ENCODE results near the gene LPCAT1.
A peak's percentile ranks its signal among the peaks of the same experiment; 100 is the strongest.
"Not testable (repeated sequence)": the region's sequence is repeated elsewhere in the genome, so short reads cannot be mapped to it uniquely, and the experiment has no call there.

The LPCAT1 gene

GRCh38 chr5:1440098-1440493 lies 83.7 kb downstream of the LPCAT1 start:
- no peak for DNase-seq

GRCh38 chr5:1439388-1440097 lies 84.2 kb downstream of the LPCAT1 start:
- no peak for DNase-seq

- DNase-seq, result no peak
Measured at GRCh38 chr5:1438871-1439270, 84.9 kb downstream of the LPCAT1 start.

- DNase-seq, result no peak
Measured at GRCh38 chr5:1437876-1438559, 85.7 kb downstream of the LPCAT1 start.

GRCh38 chr5:1437226-1437829 lies 86.4 kb downstream of the LPCAT1 start:
- no peak for DNase-seq

GRCh38 chr5:1436681-1437080 lies 87.1 kb downstream of the LPCAT1 start:
- no peak for DNase-seq

GRCh38 chr5:1436036-1436435 lies 87.7 kb downstream of the LPCAT1 start:
- DNase-seq, result no peak

- no peak for DNase-seq
Measured at GRCh38 chr5:1435369-1435768, 88.4 kb downstream of the LPCAT1 start.

- no peak for DNase-seq
Measured at GRCh38 chr5:1432296-1432695, 91.5 kb downstream of the LPCAT1 start.

GRCh38 chr5:1431896-1432295 lies 91.9 kb downstream of the LPCAT1 start:
- DNase-seq, result no peak

GRCh38 chr5:1431021-1431811 lies 92.5 kb downstream of the LPCAT1 start:
- DNase-seq, result peak in 1 of 2 experiments; percentile 0

- DNase-seq, result no peak
Measured at GRCh38 chr5:1430121-1430795, 93.5 kb downstream of the LPCAT1 start.

GRCh38 chr5:1429496-1429895 lies 94.3 kb downstream of the LPCAT1 start:
- DNase-seq, result no peak

GRCh38 chr5:1429066-1429465 lies 94.7 kb downstream of the LPCAT1 start:
- DNase-seq, result no peak

- no peak for DNase-seq
Measured at GRCh38 chr5:1428107-1428506, 95.7 kb downstream of the LPCAT1 start.

GRCh38 chr5:1424716-1425115 lies 99.0 kb downstream of the LPCAT1 start:
- DNase-seq, result no peak

- no peak for DNase-seq
Measured at GRCh38 chr5:1423901-1424603, 99.7 kb downstream of the LPCAT1 start.

- not testable (repeated sequence) for DNase-seq
Measured at GRCh38 chr5:1422522-1422921, 101.2 kb downstream of the LPCAT1 start.

- DNase-seq, result no peak
Measured at GRCh38 chr5:1421521-1422341, 102.0 kb downstream of the LPCAT1 start.

- no peak for DNase-seq
Measured at GRCh38 chr5:1420211-1421195, 103.3 kb downstream of the LPCAT1 start.

Measured in stimulated activated CD4-positive, alpha-beta T cell treated with anti-CD3 and anti-CD28 coated beads, Interleukin-4, amount 100 ng/mL, for 4 hours (primary cell).